NCI-H82 (cell line): Measurements from ENCODE around the gene PRRG1.
"Not testable (repeated sequence)": the region's sequence is repeated elsewhere in the genome, so short reads cannot be mapped to it uniquely, and the experiment has no call there.

Source experiments
- DNase-seq: peaks from one replicate; lab custom pipeline; 2025; lab: John Stamatoyannopoulos, UW

Gene PRRG1

GRCh38 chrX:37349221-37350033 is at the start of gene PRRG1:
Gene PRRG1 (plus strand): TSS chrX:37349364. CDS start chrX:37406250, 56,886 bp downstream.
- DNase-seq = peak; percentile 91

DNA sequence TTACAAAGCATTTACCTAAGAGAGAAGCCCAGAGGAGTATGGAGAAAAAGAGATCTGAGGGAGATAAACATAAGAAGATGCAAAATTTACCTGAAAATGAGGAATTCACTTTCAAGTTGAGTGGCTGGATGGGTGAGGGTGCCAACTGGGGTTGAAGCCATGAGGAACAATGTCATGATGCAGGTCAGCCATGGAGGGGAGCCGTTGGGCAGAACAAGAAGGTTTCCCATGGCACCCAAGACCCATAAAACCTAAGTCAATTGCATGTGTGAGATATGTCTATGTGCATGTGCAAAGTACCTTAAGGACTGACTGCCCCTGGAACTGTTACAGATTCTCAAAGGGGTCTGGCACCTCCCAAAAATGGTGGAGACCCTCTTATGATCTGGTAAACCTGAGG is 46.6 kb upstream of the PRRG1 start:
- peak; percentile 26 for DNase-seq

DNA sequence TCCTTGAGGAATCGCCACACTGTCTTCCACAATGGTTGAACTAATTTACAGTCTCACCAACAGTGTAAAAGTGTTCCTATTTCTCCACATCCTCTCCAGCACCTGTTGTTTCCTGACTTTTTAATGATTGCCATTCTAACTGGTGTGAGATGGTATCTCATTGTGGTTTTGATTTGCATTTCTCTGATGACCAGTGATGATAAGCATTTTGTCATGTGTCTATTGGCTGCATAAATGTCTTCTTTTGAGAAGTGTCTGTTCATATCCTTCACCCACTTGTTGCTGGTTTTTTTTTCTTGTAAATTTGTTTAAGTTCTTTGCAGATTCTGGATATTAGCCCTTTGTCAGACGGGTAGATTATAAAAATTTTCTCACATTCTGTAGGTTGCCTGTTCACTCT is 43.9 kb upstream of the PRRG1 start:
- DNase-seq = not testable (repeated sequence)

GRCh38 chrX:37314531-37314930 is 34.6 kb upstream of the PRRG1 start:
- DNase-seq = no peak

- no peak for DNase-seq
Observed at GRCh38 chrX:37315511-37316248, 33.5 kb upstream of the PRRG1 start.

DNA sequence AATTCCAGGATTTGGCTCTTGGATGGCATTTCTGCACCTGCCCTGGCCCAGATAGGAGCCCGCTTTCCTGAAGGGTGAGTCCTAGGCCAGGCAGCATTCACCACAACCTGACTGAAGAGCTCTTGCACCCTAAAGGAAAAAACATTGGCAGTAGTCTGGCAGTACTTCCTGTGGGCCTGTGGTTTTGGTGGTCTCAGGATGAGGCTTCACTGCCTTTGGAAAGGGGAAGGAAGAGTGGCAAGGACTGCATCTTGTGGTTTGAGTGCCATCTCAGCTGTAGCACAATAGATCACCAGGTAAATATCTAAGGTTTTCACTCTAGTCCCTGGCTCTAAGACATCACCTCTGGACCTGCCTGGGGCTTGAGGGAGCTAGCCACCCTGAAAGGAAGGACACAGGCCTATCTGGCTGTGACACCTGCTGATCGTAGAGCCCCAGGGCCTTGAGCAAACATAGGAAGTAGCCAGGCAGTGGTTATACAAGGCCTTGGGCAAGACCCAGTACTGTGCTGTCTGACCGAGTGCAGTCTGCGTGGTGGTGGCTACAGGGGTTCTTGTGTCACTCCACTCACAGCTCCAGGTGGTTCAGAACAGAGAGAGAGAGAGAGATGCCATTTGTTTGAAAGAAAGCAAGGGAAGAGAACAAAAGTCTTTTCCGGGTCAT is 28.5 kb upstream of the PRRG1 start:
- DNase-seq = no peak

DNA sequence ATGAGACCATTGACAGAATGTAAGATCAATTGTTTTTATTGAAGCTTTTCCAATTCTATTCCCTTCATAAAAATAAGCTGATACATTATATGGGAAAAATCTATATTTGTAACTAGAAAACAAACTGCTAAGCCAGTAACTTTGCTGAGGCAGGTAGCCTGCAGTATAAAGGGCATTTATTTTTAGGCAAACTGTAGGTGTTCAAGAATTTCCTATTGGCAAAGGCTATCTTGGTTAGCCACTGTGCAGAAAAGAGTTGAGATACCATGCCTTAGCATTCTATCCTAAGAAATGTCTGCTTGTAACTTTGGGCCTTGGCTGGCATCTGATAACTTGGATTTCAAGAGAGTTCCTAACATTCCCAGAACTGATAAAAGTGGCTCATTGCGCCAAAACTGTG is 18.5 kb upstream of the PRRG1 start:
- no peak for DNase-seq

GRCh38 chrX:37331546-37331945 is 17.6 kb upstream of the PRRG1 start:
- DNase-seq = no peak

DNA sequence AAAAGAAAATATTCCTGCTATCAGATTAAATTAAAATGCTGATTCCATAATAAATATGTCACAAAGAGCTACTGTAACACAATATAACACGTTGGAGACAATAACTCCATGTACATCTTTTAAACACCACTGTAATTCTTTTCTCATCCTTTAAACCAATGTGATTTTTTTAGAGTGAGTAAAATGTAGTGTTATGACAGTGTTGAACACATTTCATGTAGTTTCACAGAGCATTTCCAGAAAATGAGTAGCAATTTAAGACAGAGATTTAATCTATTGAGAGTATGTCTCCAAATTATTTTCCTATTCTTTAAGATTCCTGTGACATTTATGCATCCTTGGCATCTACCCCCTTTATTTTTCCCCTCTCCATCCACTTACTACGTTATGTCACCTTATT is 17.1 kb upstream of the PRRG1 start:
- DNase-seq = no peak

DNA sequence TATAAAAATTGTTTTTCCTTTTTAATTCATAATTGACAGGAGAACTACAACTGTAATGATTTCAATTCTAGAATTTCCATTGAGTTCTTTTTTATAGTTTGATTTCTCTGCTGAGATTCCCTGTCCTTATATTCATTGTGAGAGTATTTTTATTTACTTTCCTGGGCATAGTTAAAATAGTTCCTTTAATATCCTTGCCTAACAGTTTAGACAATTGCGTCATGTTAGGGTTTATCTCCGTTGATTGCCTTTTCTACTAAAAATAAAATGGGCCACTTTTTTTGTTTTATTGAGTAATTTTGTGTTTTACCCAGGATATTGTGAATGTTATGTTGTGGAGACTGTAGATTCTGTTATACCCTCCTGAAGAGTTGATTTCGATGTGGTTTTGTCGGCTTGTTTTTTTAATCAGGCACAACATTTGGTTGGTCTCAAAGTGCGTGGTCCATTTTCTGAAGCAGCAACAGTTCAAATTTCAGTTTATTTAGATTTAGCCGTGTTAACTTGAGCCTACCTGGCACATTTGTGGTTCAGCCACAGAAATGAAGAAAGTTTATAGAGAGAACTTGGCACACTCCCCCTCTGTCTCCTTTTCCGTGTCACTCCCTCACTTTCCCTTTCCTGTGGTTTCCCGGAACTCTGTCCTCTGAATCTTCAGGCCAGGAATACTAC is 16.0 kb upstream of the PRRG1 start:
- no peak for DNase-seq

- DNase-seq = no peak
Observed at GRCh38 chrX:37347420-37347819, 1.7 kb upstream of the PRRG1 start.

GRCh38 chrX:37348231-37348970 is 763 bp upstream of the PRRG1 start:
- peak; percentile 0 for DNase-seq

DNA sequence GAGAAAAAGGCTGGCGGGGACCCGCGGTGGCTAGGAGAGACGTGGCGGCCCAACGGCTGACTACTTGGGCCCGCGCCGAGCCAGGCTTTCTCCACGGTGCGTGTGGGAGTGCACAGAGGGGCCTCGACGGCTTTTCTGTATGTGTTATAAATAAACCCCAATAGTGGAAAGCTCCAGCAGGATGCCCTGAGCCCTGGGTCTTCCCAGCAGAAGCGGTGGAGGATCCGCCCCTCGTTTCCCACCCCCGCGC is 268 bp upstream of the PRRG1 start:
- DNase-seq = no peak

DNA sequence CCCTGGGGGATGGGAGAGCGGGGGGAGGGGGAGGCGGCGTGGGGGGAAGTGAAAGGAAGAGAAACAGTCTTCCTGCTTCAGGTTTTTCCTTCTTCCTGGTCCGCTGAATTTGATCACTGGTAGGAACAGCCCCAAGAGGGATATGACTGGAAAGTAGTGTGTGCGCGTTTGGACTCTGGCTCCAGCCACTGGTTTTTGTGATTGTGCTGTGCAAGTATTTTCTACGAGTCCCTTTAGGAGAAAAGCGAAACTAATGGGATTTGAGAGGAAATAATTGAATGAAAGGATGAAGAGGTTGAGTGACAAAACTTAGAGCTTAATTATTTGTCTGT is 836 bp downstream of the PRRG1 start:
- peak; percentile 73 for DNase-seq

- DNase-seq = no peak
Observed at GRCh38 chrX:37353646-37354045, 4.5 kb downstream of the PRRG1 start.

GRCh38 chrX:37357436-37357835 is 8.3 kb downstream of the PRRG1 start:
- DNase-seq = no peak

GRCh38 chrX:37361596-37361995 is 12.4 kb downstream of the PRRG1 start:
- DNase-seq = no peak

GRCh38 chrX:37364666-37365065 is 15.5 kb downstream of the PRRG1 start:
- no peak for DNase-seq

DNA sequence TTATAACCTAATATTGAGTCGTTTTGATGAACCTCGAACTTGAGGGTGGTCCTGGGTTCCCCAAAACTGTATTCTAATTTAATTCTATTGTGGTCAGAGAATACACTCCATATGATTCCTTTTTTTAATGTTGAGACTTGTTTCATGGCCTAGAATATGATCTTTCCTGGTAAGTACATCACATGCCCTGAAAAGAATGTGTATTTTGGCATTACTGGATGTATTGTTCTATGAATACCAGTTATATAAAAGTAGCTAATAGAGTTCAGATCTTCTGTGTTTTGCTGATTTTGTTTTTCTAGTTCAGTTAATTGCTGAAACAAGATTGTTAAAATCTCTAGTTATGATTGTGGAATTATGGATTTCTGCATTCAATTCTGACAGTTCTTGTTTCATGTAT is 18.8 kb downstream of the PRRG1 start:
- DNase-seq = no peak

DNA sequence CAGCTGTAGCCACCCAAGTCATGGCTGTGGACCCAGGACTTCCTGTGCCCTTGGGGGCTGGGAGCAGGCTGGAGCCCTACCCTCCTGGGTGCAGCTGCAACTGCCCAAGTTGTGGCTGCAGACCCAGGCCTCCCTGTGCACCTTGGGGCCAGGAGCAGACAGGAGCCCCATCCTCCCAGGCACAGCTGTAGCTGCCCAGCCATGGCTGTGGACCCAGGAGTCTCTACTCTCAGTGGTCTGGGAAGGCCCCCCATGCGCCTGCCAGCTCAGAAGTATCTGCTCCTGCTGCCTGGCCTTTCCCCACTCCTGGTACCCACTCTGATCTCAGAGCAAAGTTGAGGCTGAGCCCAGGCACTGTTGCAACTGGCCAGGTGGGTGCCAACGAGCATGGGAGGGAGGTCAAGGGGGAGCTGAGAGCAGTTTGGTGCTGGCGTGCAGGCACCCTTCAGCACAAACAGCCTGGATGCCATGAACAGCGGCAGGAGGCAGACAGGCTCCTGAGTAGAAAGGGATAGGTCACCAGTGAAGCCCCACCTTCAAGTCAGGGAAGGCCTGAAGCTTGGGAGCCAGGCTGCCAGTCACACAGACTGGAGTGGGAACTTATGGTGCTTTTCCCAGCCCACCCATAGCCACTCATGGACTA is 21.5 kb downstream of the PRRG1 start:
- no peak for DNase-seq

- DNase-seq = no peak
Observed at GRCh38 chrX:37371578-37371991, 22.4 kb downstream of the PRRG1 start.

DNA sequence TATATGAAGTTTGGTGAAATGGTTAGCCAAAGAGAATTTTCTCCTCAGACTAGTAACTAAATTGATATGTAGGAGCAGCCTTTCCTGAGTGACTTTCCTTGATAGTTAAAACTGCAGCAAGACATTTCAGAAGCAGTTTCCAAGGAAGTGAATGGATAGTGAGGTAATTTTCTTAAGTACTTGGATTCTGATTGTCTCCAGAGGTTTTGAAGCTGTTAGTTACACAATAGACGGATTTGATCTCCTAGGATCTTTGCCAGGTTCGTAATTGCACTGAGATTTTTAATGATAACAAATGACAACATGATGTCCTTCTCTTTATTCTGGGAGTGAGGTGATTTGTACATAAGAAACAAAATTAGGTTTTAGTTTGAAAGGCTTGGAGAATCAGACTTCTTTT is 29.2 kb downstream of the PRRG1 start:
- DNase-seq = no peak
